ENCODE results near the gene RAB10. TPM values are rescaled to one million over a fixed set of nuclear protein-coding genes. Genes with fewer than 3 reads are reported as not detected.
"Not testable (repeated sequence)": the region's sequence is repeated elsewhere in the genome, so short reads cannot be mapped to it uniquely, and the experiment has no call there.

Gene RAB10
- polyA plus RNA-seq, 1 donor (not counting 4 experiments of a cell fraction or from before 2014, with no cell fraction given), result 252 TPM

GRCh38 chr2:26016012-26016705 lies 17.7 kb upstream of the RAB10 start:
- Histone ChIP-seq H2AFZ (ENCODE audit: control insufficient read depth, low read length) (no peak overlapping the region), H3K4me1 (ENCODE audit: control insufficient read depth, extremely low read depth, insufficient read depth, low read length) (peaks cover 39% of the 10 kb centered on the region), H3K4me2 (ENCODE audit: control insufficient read depth, extremely low read depth, insufficient read depth, low read depth, low read length) (no peak overlapping the region), H3K27ac (ENCODE audit: control insufficient read depth, insufficient read depth, low read length) (no peak overlapping the region), H3K27me3 (ENCODE audit: control insufficient read depth, extremely low read depth, insufficient read depth, low read length) (no peaks in the 10 kb centered on the region), H4K20me1 (ENCODE audit: control insufficient read depth, extremely low read depth, insufficient read depth, low read length) (no peaks in the 10 kb centered on the region), H3K4me3 (ENCODE audit: control insufficient read depth in 2 of 3, extremely low read depth in 1 of 3, insufficient read depth in 2 of 3, low read depth in 1 of 3, low read length in 3 of 3) (no peak overlapping the region), H3K79me2 (ENCODE audit: control insufficient read depth, insufficient read depth, low read length) (no peaks in the 10 kb centered on the region), H3K9ac (ENCODE audit: control insufficient read depth, extremely low read depth, insufficient read depth, low read length) (no peak overlapping the region), H3K9me1 (ENCODE audit: control insufficient read depth, extremely low read depth, insufficient read depth, low read length) (peaks cover 5% of the 10 kb centered on the region), H3K9me3 (ENCODE audit: control insufficient read depth, low read depth, low read length) (no peaks in the 10 kb centered on the region), H3K36me3 (ENCODE audit: control insufficient read depth in 2 of 2, extremely low read depth in 1 of 2, insufficient read depth in 2 of 2, low read length in 2 of 2) (no peaks in the 10 kb centered on the region)
- FAIRE-seq (no peak), DNase-seq (ENCODE audit: low read depth, low spot score) (no peak)
- no peak for TF ChIP-seq EZH2 (IDR thresholded peaks at IDR 0.05; ENCODE audit: low read length)
- no peak for TF ChIP-seq CTCF (optimal IDR thresholded peaks at IDR 0.05 in 1 of 3, IDR thresholded peaks at IDR 0.05 in 1 of 3, conservative IDR thresholded peaks at IDR 0.05 in 1 of 3; ENCODE audit: extremely low read depth in 1 of 3, insufficient read depth in 2 of 3, low read length in 3 of 3)
- dilution Hi-C loops (cut with MboI; ENCODE audit: extremely low pct_ligation_motif_present, low sequenced_read_pairs), result no loop called here

GRCh38 chr2:26016706-26017045 lies 17.2 kb upstream of the RAB10 start:
- H3K27ac ChIP-seq (ENCODE audit: control insufficient read depth, insufficient read depth, low read length); H3K79me2 ChIP-seq (ENCODE audit: control insufficient read depth, insufficient read depth, low read length); H2AFZ ChIP-seq (ENCODE audit: control insufficient read depth, low read length); FAIRE-seq; H3K27me3 ChIP-seq (ENCODE audit: control insufficient read depth, extremely low read depth, insufficient read depth, low read length); H3K9ac ChIP-seq (ENCODE audit: control insufficient read depth, extremely low read depth, insufficient read depth, low read length); H3K9me3 ChIP-seq (ENCODE audit: control insufficient read depth, low read depth, low read length); H3K4me3 ChIP-seq (ENCODE audit: control insufficient read depth in 2 of 3, extremely low read depth in 1 of 3, insufficient read depth in 2 of 3, low read depth in 1 of 3, low read length in 3 of 3); DNase-seq (ENCODE audit: low read depth, low spot score); H3K9me1 ChIP-seq (ENCODE audit: control insufficient read depth, extremely low read depth, insufficient read depth, low read length); H3K36me3 ChIP-seq (ENCODE audit: control insufficient read depth in 2 of 2, extremely low read depth in 1 of 2, insufficient read depth in 2 of 2, low read length in 2 of 2); H4K20me1 ChIP-seq (ENCODE audit: control insufficient read depth, extremely low read depth, insufficient read depth, low read length); H3K4me2 ChIP-seq (ENCODE audit: control insufficient read depth, extremely low read depth, insufficient read depth, low read depth, low read length); dilution Hi-C loops (cut with MboI; ENCODE audit: extremely low pct_ligation_motif_present, low sequenced_read_pairs): not testable (repeated sequence)
- H3K4me1 ChIP-seq (ENCODE audit: control insufficient read depth, extremely low read depth, insufficient read depth, low read length), result peaks cover 34% of the 10 kb centered on the region

All from keratinocyte (primary cell).